Amygdala (tissue), 56 donors: ENCODE results near the gene CDSN.
A peak's percentile ranks its signal among the peaks of the same experiment; 100 is the strongest.

Source experiments
- DNase-seq, 56 donors: peaks; one replicate each; lab custom pipeline; 2025; lab: John Stamatoyannopoulos, UW

The CDSN gene

DNA sequence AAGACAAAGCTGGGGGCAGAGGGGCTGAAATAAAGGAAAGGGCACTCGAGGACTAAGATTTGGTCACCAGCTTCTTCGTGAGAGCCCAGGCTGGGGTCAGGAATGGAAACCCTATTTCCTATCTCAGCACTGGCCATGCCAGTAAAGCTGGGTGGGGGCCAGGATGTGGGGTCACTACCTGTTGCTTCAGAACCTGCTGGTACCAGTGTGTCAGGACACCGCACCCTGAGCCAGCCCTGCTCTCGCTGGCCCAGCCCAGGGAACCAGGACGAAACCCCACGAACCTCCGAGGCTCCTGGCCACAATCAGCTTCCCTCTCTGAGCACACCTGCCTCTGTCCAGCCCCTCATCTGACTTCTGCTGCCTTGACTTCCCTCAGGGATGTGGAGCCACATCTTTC is 2.1 kb downstream of the CDSN start:
- no peak for DNase-seq

DNA sequence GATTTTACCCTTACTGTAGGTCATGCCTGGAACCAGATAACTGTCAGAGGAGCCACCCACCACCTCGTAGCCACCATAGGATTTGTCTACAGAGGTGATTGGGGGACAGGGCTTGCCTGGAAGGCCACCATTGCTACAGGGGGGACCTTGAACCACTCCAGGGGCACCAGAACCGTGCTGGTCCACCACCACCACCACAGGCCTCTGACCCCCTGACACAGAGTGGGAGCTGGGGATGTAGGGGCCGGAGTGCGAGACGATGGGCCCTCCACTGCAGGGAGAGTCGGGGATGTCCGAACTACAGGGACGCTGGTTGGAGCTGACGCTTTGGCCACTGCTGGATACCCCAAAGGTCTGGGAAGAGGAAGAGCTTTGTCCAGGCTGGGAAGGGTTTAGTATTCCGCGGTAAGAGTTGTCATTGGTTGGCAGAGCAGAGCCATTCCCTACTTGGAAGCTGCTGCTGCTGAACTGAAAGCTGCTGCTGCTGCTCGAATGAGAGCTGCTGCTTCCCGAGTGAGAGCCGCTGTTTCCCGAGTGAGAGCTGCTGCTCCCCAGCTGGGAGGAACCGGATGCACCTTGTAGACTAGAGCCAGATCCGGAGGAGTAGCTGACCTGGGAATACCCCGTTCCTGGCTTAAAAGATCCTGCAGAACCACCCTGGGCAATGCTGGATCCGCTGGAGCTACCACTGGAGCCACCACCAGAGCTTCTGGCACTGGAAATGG is 3.4 kb downstream of the CDSN start:
- DNase-seq, result no peak

DNA sequence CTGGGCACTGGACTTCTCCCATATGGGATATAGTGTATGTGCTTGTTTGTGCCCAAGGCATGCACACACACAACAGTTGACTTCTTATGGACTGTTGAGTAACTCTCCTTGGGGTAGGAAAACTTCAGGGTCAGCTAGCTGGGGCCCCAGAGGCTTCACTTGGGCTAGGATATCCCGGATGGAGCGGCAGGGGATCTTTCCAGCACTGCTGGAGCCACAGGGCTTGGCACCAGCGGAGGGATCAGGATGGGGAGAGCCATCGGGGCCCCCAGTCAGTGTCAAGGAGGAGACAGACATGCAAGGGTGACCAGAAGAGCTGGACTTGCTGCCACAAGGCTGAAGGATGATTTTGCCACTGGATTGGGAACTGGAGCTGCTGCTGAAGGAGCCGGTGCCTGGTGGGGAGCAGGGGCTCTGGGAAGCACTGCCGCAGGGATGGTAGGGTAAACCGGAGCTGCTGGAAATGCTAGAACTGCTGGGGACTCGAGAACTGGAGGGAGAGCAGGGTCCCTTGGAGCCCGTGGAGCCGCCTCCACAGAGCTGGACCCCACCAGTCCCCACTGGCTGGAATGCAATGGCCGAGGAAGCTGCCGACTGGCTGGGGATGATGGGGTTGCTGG is 4.2 kb downstream of the CDSN start:
- no peak for DNase-seq

DNA sequence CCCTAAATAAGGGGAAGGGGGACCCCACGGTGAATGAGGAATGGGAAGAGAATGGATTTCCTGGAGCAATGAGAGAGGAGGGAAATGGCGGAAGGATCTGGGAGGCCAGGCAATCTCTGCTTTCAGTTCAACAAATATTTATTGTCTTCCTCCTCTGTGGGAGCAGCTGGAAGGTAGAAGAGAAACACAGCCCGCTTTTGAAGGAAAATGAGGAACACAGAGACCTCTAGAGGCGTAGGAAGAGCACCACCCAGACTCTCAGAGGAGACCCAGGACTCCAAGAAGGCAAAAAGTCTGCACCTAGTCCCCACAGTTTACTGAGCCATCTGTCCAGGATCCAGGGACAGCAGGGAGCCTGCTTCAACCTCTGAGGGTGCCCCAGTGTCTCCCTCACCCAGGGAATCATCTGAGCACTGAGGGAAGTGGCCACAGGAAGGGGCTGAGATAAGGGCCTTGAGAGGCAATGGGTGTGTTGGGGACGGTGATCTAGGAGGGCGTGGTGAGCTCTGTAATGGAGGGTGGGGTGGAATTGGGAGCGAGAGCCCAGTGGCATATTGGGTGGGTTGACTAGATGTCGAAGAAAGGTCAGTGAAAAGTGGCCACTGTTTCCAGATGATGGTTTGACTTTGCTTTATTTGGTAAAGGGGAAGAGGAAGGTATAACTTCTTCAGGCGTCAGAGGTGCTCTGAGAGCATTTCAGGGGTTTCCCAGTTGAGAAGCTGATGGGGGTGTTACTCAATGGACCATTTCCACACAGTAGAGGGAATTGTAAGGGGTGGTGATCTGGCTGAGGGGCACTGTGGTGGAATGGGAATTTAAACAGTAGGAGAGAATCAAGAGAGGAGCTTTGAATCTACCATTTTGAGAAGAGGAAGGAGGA is 5.0 kb downstream of the CDSN start:
- DNase-seq, result peak in 2 of 56 donors; percentile 21 to 26

DNA sequence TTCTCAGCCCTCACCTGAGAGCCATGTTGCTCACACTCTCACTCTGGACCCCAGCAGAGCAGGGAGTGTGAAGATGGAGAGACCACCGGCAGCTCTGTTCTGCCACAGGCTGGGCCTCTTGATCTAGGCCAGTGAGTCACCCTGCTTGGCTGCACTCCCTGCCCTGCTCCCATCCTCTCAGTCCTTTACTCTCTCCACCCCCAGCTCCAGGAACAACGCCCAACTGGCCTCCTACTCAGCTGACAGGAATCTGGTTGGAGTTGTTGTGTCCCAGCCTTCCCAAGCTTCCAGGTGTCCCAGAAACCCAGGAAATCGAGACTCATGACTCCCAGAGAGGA is 5.7 kb downstream of the CDSN start, which contains the start of gene PSORS1C1:
TSS of gene PSORS1C1 (plus strand) at position 260 of the 338 bp plus-strand sequence. CDS start 14,833 bp downstream, outside the sequence.
- peak in 14 of 56 donors; percentile 8 to 65 (median 18) for DNase-seq

DNA sequence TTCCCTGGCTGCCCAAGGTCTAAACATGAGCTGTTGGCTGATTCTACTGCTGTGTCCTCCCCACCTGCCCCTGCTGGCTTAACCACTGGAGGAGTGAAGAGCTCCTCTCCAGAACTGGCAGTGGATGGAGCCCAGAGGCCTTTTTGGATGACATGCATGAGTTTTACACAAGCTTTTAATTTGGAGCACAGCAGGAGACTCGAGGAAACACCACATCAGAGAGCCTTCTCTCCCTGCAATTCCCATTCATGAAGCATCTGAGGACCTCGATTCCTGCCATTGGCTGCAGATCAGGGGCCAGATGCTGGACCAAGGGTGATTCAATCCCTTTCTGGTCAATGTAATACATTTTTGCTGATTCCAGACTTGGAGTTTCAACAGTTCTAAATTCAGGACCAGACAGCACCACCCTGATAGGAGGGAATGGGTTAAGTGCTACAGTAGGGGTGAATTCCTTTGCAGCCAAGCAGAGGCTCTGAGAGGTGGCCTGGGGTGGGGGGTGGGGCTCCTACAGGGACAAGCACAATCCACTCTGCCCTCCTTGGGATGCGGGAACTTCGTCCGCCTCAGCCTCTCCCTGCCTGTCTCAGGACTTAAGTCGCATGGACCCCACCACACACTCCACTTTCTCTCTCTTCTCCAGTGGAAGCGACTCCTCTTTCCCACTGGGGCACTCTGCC is 6.2 kb downstream of the CDSN start:
- DNase-seq, result no peak

DNA sequence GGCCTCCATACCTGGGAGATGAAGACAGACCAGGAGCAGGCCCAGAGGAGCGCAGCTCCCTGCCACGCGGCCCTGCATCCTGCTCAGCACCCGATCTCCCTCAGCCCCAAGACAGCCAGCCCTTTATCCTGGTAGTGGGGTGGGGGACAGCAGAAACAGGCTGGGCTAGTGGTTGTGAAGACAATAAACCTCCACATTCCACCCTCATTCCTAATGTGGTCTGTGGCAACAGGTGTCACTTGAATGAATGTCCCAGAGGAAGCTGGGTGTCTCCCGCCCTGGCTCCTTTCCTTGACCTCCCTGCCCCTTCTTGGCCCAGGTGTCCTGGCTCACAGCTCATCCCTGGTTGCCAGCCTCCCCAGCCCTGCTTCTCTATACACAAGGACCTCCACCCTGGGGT is 7.8 kb downstream of the CDSN start, which contains the start of gene C6orf15:
TSS of gene C6orf15 (minus strand) at position 98 of the 400 bp plus-strand sequence. CDS start at position 78, 20 bp downstream.
- no peak for DNase-seq

DNA sequence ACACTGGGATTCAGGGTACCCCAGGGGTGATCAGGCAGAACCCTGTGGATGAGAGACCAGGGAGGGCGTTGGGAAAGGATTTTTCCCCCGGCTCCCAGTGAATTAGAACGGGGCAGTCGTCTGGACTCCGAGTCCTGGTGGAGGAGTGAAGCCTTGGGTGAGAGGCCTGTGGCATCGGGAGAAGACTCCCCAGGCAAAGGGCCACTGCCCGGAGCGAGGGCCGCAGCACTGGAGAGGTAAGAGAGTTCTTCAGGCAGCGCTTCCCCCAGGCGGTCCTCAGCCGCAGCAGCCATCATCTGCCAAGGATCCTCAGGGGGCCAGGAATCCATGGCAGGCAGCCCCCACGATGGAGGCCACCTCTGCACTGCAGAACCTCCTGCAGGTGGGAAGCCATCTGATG is 8.5 kb downstream of the CDSN start:
- DNase-seq, result no peak

DNA sequence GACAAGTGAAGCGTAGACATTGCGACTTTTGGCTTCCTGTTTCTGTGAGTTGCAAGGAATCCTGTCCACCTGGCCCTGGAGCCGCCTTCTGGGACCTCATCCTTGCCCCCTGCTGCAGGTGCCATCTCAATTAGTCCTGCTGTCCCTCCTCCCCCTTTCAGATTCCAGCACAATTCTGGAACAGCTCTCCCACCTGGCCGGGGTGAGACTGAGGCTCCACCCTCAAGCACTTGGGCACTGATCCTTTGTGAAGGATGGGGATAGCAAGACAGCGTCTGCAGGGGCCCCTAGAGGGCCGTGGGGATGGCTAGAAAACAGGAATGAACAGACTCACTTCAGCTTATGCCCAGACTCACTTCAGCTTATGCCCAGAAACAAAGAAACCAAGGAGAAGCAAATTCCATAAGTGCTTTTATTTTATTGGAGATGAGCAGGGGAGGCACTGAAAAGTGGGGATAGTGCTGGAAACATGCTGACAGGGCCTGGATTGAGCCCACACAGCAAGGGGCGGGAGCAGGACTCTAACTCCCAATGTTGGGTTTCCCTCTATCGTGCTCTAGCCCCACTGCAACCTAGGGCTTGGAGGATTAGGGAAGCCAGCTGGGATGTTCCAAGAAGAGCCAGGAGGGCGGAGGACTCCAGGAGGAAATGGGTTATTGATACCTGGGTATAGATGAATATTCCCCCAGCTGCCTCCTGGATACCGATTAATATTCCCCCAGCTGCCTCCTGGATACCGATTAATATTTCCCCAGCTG is 9.2 kb downstream of the CDSN start:
- no peak for DNase-seq

DNA sequence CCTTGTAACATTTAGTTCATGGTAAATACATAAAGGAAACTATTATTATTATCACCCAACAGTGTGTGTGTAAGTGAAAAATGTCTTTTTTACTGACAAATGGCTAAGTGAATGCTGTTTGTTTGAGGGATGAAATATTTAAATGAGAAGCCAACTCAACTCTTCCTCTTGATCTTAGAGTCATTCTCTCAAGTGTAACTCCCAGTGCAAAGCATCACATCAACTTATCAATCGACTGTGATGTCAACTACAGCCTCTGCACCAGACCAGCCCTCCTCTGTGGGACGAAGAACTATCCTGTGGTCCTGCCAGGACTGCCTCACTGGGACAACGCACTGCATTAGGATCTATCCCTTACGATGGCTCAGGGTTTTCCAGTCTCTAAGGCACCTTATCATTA is 13.2 kb downstream of the CDSN start:
- no peak for DNase-seq

DNA sequence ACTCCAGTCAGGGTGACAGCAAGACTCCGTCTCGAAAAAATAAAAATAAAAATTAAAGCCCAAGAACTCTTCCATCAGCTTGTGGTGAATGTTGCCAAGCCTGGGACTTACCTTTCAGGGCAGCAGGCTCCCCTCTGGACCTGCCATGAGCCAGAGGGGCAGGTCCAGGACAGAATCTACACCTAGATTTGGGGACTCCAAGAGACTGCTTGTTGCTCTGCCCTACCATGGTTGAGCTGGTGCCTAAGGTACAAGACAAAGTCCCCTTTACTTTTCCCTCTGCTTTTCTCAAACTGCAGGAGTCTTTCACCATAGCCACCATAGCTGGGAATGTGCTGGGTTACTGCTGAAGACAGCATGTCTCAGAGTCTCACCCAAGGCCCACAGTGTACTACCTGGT is 17.1 kb downstream of the CDSN start:
- no peak for DNase-seq

DNA sequence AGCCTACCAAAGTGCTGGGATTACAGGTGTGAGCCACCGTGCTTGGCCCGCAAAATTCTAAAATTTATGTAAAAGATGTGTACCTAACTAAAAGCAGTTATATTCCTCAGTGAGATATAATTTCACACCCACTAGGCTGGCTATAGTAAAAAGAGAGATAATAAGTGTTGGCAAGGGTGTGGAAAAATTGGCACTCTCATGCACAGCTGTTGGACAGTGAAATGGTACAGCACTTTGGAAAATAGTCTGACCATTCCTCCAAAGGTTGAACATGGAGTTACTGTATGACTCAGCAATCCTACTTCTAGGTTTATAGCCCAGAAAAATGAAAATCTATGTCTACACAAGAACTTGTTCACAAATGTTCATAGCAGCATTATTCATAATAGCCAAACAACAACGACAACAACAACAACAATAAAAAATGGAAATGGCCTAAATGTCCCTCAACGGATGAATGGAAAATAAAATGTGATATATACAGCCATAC is 21.8 kb downstream of the CDSN start:
- no peak for DNase-seq

DNA sequence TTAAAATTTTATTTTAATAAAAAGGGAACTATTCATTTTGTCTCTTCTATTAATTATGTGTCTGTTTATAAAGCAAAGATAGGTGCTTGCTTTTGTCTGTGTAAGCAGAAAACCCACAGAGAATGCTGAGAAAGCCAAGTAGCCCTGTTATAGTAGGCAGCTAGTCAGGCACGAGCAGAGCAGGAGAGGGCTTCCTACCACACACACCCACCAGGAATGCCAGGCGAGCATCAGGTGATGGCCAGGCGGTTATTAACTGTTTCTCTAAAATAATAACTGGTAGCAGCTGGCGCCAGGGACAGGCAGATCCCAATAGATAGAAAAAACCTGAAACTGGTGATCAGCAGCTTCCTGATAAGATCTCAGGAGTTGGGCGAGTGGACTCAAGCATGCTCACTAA is 23.6 kb downstream of the CDSN start:
- DNase-seq, result no peak

DNA sequence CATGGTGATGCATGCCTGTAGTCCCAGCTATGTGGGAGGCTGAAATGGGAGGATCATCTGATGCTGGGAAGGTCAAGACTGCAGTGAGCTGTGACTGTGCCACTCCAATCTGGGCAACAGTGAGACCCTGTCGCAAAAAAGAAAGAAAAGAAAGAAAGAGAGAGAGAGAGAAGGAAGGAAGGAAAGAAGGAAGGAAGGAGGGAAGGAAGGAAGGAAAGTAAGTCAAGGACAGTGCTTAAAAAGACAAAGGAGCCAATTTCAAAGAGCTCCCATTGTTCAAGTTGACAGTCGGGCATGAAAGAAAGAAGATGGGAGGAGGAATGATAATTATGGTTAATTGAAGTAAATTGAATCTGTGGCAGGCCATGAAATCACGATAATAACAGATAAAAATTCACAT is 24.0 kb downstream of the CDSN start:
- no peak for DNase-seq

DNA sequence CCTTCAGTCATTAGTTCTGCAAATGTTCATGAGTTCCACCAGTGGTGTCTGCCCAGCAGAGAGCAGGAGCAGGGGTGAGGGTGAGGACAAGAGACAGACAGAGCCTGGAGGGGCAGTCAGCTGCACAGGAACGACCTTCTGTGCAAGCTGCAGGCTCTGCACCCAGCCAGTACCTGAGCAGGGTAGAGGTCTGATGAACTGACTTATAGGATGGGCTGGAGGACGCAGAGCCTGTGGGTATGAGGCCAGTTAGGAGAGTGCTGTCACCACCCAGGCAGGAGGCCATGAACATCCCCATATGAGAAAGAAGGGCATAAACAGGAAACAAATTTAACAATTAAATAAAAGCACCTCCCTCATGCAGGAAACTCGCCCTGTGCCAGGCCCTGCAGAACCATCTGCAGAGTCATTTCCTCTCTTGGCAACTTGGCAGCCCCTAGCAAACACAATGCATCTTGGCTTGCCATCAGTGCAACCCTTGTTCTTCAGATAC is 25.8 kb downstream of the CDSN start:
- no peak for DNase-seq

DNA sequence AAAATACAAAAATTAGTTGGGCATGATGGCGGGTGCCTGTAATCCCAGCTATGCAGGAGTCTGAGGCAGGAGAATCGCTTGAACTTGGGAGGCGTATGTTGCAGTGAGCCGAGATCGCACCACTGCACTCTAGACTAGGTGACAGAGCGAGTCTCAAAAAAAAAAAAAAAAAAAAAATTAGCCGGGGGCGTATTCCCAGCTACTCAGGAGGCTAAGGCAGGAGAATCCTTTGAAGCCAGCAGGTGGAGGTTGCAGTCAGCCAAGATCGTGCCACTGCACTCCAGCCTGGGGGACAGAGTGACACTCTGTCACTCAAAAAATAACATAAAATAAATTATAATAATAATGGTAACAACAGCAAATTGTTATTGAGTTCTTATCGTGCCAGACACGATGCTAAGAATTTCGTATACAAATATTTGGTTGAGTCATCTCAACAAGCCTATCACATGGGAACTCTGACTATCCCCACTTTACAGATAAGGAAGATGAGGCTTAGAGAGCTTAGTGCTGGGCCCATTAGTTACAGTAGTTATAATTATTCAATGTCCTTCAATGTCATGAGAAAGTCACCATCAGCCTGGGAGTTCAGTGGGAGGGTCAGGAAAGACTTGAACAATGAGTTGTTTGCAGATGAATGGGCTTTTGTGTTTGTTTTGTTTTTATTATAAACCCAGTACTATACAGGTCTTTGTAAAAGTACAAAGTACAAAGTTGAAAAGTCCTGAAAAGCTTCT is 27.3 kb downstream of the CDSN start:
- DNase-seq, result no peak

DNA sequence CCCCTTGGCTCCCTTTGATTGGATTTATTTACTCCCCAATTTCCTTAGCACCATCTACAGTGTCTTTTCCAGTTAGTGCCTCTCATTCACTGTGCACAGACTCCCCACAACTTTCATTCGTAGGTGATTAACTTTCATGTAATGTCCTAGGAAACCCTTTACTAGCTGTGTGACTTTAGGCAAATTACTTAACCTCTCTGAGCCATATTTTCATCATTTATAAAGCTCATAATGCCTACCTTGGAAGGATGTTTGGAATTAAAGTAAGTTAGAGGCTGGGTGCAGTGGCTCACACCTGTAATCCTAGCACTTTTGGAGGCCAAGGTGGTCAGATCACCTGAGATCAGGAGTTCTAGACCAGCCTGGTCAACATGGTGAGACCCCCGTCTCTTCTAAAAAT is 28.0 kb downstream of the CDSN start:
- DNase-seq, result no peak

DNA sequence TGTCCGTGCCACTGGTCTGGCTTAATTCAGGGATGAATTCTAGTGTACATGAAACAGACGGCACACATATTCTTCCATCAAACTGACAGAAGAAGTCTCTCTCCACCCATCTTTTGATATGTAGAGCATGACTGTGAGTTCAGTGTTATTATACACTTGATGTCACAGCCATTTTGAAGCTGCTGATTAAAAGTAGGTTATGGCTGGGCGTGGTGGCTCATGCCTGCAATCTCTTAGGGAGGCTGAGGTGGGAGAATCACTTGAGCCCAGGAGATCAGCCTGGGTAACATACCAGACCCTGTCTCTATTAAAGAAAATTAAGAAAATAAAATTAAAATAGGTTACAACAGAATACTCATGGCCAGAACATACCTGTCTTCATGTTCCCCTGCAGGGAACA is 28.6 kb downstream of the CDSN start:
- DNase-seq, result no peak

DNA sequence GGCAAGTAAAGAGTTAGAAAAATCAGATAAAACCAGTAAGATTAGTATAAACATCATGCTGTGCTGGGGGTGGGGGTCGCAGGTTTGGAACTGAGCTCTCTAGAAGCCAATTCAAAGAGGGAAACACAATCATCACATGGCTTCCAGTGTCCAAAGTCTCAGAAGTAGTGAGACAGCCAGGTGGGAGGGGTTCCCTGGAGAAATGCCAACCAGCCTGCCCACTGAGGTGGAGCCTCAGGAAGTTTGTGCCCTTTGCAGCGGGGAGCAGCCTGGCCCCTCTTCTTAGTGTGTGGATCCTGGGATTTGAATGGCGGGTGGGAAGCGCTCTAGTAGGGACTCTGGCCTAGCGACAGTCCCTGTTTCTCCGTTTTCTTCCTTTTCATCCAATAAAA is 29.3 kb downstream of the CDSN start:
- no peak for DNase-seq
